Activated CD8-positive, alpha-beta T cell treated with anti-CD3 and anti-CD28 coated beads, Interleukin-2, amount 10 ng/mL, durations not matched to agents 7 days and 5 days (primary cell): ENCODE measurements around the gene GLRB. TPM values are rescaled to one million over a fixed set of nuclear protein-coding genes. Genes with fewer than 3 reads are reported as not detected.

ENCODE experiments used
- ATAC-seq: fragments of 150-1000 bp; cut with Tn5 transposase; one replicate; pipeline ENCODE4 v1.10.0; 2021; ENCODE audit warnings: moderate library complexity
- CTCF ChIA-PET: fragments of 350-600 bp; sonication (Branson Sonifier 250); formaldehyde crosslinking; loops from one replicate; lab custom pipeline; 2021; ENCODE audit warnings: antibody characterized with exemption; lab: Charles Lee
- POLR2A ChIA-PET: fragments of 350-600 bp; sonication (Branson Sonifier 250); formaldehyde crosslinking; loops from one replicate; lab custom pipeline; 2021; ENCODE audit warnings: antibody characterized with exemption; lab: Charles Lee
- DNase-seq: peaks from one replicate; pipeline ENCODE4 v3.0.0-alpha.2; 2020
- H3K27ac Mint-ChIP-seq: one replicate; pipeline ENCODE4 v1.8.0; 2021; ENCODE audit warnings: mild to moderate bottlenecking, mixed read lengths
- H3K27me3 Mint-ChIP-seq: one replicate; pipeline ENCODE4 v1.8.0; 2021; ENCODE audit warnings: low read depth, mixed read lengths
- H3K36me3 Mint-ChIP-seq: one replicate; pipeline ENCODE4 v1.8.0; 2021; ENCODE audit warnings: low read depth, mixed read lengths
- H3K4me1 Mint-ChIP-seq: one replicate; pipeline ENCODE4 v1.8.0; 2021; ENCODE audit warnings: low read depth, mixed read lengths
- H3K4me3 Mint-ChIP-seq: one replicate; pipeline ENCODE4 v1.8.0; 2021; ENCODE audit warnings: mild to moderate bottlenecking, mixed read lengths
- H3K9me3 Mint-ChIP-seq: one replicate; pipeline ENCODE4 v1.8.0; 2022; ENCODE audit warnings: mixed read lengths; ENCODE audit not compliant: insufficient read depth
- total RNA-seq, 2 experiments: library from RNA; stranded (reverse); gene quantifications; one replicate each; pipeline ENCODE4 v1.2.3, GENCODE V29; 2021

GLRB gene
- total RNA-seq, 2 experiments from 2014 or later = not detected

DNA sequence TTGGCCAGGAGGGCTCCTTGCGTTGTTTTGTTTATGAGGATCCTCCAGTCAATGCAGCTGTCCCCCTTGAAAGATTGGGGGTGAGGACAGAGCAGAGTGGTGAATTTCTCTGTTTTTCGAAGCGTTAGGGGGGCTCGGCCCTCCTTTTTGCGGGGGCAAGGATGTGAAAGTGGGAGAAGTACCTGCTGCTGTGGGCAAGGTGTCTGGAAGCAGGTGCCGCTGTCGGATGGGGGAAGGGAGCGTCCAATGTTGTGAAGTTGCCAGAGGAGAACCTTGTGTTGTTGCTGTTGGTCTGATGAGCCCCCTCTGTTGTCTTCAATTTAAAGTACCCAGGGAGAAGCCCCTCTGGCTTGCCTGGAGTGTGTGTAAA, 613 bp downstream of the GLRB start:
- Mint-ChIP-seq H3K36me3 (no peaks in the 10 kb centered on the region), H3K27me3 (peaks cover 9% of the 10 kb centered on the region), H3K9me3 (no peaks in the 10 kb centered on the region), H3K4me1 (no peaks in the 10 kb centered on the region), H3K27ac (no peak overlapping the region), H3K4me3 (no peak overlapping the region)
- DNase-seq (no peak), ATAC-seq (no peak)
- CTCF ChIA-PET = no interaction called here
- POLR2A ChIA-PET = no interaction called here

DNA sequence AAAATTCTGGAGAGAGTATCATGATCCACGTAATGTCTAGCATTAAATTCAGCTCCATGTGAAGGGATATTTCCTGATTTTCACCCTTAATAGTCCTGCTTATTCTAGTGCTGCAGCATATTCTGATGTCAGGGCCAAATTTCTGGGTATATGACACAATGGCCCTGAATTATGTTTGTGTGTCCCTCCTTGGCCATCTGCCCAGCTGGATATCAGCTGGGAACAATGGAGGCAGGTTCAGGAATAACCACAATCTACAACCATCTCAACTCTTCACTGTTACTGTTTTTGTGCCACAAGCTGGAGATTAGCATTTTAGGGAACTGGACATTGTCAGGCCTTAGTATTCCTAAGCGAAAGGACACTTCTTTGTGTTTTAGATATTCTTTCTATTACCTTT, 3.5 kb downstream of the GLRB start:
- DNase-seq = no peak

DNA sequence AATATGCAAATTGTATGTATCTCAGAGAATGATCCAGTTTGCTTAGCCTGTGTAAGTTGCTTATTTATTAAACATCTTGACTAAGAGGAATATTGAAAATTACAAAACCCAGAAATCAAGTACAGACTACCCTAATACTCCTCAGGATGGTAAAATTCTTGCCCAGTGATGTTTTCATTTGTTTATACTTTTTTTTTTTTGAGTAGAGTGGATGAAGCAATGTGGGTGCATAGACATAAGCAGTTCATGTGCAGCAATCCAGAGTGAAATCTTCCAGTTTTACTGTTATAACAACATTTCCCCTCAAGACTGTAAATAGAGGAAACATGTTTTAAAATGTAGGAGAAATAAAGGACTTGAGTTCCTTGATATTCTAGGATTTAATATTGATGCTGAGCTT, 4.7 kb downstream of the GLRB start:
- Mint-ChIP-seq H3K9me3 (no peaks in the 10 kb centered on the region), H3K4me3 (no peak overlapping the region), H3K27me3 (peaks cover 9% of the 10 kb centered on the region), H3K27ac (no peak overlapping the region), H3K36me3 (no peaks in the 10 kb centered on the region), H3K4me1 (no peaks in the 10 kb centered on the region)
- ChIA-PET CTCF (no interaction called here), POLR2A (no interaction called here)
- DNase-seq (no peak), ATAC-seq (no peak)

More for the DNA sequence above, 3.5 kb downstream of the GLRB start:
- no peak for ATAC-seq
- Mint-ChIP-seq H3K36me3 (no peaks in the 10 kb centered on the region), H3K27me3 (peaks cover 9% of the 10 kb centered on the region), H3K4me3 (no peak overlapping the region), H3K4me1 (no peaks in the 10 kb centered on the region), H3K27ac (no peak overlapping the region), H3K9me3 (no peaks in the 10 kb centered on the region)
- CTCF ChIA-PET = no interaction called here
- POLR2A ChIA-PET = no interaction called here

DNA sequence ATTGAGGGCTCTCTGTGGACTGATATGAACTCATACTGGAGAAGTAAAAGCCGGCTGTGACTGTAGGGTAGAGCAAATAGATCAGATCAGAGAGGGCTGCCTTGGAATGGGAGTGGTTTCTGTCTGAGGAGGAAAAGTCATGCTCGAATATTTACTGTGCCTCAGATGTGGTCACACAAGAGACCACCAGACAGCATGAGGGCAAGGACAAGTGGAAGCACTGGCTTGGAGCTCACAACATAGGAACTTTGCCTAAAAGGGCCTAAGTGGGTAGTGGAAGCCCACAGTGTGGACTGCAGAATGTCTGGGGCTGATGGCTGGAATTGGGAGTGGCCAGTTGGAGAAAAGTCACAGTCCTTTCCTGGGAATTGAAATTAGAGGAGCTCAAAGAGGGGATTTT, 19.8 kb downstream of the GLRB start:
- Mint-ChIP-seq H3K9me3 (peaks cover 3% of the 10 kb centered on the region), H3K4me3 (no peak overlapping the region), H3K4me1 (no peaks in the 10 kb centered on the region), H3K36me3 (no peaks in the 10 kb centered on the region), H3K27ac (no peak overlapping the region), H3K27me3 (no peaks in the 10 kb centered on the region)
- ATAC-seq (no peak), DNase-seq (no peak)
- ChIA-PET POLR2A (no interaction called here), CTCF (interaction anchor here (0.6 kb wide), 1 partner anchor 210 kb away, joined by 3 read pairs; no protein-coding TSS in a partner anchor)

DNA sequence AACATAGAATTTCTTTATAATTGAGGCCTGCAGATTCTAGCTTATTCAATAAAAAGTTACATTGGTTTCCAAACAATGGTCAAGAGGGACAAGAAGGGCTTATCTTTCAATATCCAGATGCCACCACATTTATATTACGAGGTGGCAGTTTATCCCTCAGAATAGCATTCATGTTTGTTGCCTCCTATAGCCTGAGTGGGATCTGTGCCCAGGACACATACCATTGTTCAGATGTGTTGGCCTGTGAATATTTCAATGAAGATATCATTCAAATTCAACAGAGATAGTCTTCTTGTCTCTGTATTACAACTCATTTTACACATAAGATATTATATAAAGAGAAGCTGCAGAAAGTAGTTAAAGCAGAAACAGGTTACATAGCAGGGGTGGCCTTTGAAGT, 20.5 kb downstream of the GLRB start:
- Mint-ChIP-seq H3K27ac (no peak overlapping the region), H3K4me3 (no peak overlapping the region), H3K36me3 (no peaks in the 10 kb centered on the region), H3K4me1 (no peaks in the 10 kb centered on the region), H3K9me3 (peaks cover 3% of the 10 kb centered on the region), H3K27me3 (no peaks in the 10 kb centered on the region)
- DNase-seq (no peak), ATAC-seq (no peak)
- ChIA-PET POLR2A (no interaction called here), CTCF (no interaction called here)

DNA sequence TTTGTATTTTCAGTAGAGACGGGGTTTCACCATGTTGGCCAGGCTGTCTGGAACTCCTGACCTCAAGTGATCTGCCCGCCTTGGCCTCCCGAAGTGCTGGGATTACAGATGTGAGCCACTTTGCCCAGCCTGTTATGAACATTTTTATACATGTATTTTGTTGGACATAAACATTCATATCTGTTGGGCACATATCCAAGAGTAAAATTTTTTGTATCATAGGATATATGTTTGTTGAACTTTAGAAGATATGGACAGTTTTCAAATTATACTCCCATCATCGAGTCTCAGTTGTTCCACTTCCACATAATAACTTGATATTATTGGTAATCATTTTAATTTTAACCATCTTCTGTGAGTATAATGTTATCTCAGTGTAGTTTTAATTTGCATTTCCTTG, 23.6 kb downstream of the GLRB start:
- no peak for DNase-seq
- Mint-ChIP-seq H3K4me3 (no peak overlapping the region), H3K27me3 (no peaks in the 10 kb centered on the region), H3K4me1 (no peaks in the 10 kb centered on the region), H3K27ac (no peak overlapping the region), H3K36me3 (no peaks in the 10 kb centered on the region), H3K9me3 (peaks cover 3% of the 10 kb centered on the region)
- ATAC-seq = no peak
- ChIA-PET CTCF (no interaction called here), POLR2A (no interaction called here)

DNA sequence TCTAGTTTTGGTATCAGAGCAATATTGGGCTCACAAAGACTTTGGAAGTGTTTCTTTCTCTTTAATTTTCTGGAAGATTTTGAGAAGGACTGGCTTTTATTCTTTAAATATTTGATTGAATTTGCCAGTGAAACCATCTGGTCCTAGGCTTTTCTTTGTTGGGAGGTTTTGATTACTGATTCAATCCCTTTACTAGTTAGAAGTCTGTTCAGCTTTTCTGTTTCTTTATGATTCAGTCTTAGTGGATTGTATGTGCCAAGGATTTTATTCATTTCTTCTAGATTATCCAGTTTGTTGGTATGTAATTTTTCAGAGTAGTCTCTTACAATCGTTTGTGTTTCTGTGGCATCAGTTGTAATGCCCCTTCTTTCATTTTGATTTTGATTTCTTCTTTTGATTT, 28.6 kb downstream of the GLRB start:
- H3K9me3 Mint-ChIP-seq = no peaks in the 10 kb centered on the region
- H3K4me1 Mint-ChIP-seq = no peaks in the 10 kb centered on the region
- no peak for DNase-seq
- ChIA-PET CTCF (no interaction called here), POLR2A (no interaction called here)
- H3K4me3 Mint-ChIP-seq = no peak overlapping the region
- no peaks in the 10 kb centered on the region for H3K36me3 Mint-ChIP-seq
- H3K27me3 Mint-ChIP-seq = no peaks in the 10 kb centered on the region
- ATAC-seq = no peak
- H3K27ac Mint-ChIP-seq = no peak overlapping the region

DNA sequence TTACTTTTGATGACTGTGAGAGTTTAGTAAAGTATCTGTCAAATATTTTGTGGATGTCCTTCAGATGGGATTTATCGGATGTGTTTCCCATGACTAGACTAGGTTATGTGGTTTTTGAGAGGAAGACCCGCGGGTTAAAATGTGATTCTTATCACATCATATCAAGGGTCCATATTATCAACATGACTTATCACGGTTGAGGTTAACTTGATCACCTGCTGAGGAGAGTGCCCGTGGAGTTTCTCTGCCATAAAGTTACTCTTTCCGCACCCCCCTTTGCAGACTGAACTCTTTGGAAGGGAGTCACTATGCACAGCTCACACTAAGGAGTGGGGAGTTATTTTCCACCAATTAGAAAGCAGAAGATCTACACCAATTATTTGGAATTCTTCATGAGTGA, 38.7 kb downstream of the GLRB start:
- ATAC-seq = no peak

DNA sequence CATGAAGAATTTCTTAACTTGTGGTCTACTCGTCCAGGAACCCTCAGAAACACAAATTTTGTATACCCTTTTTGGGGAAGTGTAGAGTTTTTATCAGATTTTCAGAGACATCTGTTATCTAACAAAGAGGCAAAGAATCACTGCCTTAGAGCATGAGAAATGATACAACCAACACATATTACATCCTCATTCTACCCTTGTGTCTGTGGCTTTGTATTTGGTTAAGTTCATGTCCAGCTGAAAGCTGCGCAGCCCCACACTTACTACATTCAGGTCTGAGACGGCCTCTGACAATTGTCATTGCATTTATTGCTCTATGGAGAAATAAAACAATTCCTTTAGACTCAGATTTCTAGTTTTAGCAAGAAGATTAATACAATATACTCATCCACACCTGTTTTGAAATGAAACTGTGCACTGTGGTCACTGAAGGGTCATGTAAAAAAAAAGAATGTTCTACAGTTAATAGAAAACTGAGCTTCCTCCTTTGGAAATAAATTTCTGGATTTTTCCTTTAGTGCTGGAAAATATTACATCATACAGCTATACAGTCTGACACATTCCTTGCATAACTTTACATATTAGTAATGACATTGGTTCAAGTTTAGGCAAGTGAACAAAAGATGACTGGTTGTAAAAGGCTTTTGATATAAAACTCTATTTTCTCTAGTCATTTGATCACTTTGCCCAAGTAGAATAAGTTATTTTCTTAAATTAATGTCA, 39.8 kb downstream of the GLRB start:
- CTCF ChIA-PET = no interaction called here
- no peak overlapping the region for H3K27ac Mint-ChIP-seq
- POLR2A ChIA-PET = no interaction called here

More for the DNA sequence above, 38.7 kb downstream of the GLRB start:
- POLR2A ChIA-PET = no interaction called here
- no peak for DNase-seq
- H3K36me3 Mint-ChIP-seq = no peaks in the 10 kb centered on the region
- H3K27me3 Mint-ChIP-seq = no peaks in the 10 kb centered on the region
- no peak overlapping the region for H3K27ac Mint-ChIP-seq
- no peaks in the 10 kb centered on the region for H3K4me1 Mint-ChIP-seq
- no peaks in the 10 kb centered on the region for H3K9me3 Mint-ChIP-seq
- CTCF ChIA-PET = no interaction called here
- H3K4me3 Mint-ChIP-seq = no peak overlapping the region

DNA sequence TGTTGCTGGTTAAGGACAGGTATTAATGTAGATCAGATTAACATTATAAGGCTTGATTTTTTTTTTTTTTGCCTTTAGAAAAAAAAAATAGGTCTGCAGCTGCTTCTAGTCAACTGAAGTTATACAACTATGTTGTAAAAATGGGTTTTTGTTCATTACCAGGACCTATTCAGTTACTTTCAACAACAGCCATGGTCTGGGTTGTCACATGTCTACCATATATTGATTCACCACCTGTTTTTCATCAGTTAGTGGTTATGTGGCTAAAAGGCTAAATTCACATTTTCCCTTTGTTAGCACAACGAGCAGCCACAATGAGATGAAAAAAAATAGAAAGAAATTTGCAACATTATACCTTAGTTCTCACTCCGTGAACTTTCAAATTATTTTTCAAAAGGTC, 45.5 kb downstream of the GLRB start:
- ChIA-PET CTCF (no interaction called here), POLR2A (no interaction called here)
- DNase-seq = no peak
- Mint-ChIP-seq H3K36me3 (no peaks in the 10 kb centered on the region), H3K4me1 (no peaks in the 10 kb centered on the region), H3K9me3 (no peaks in the 10 kb centered on the region), H3K27me3 (no peaks in the 10 kb centered on the region), H3K4me3 (no peak overlapping the region), H3K27ac (no peak overlapping the region)
- no peak for ATAC-seq

More for the DNA sequence above, 39.8 kb downstream of the GLRB start:
- Mint-ChIP-seq H3K27me3 (no peaks in the 10 kb centered on the region), H3K36me3 (no peaks in the 10 kb centered on the region), H3K4me3 (no peak overlapping the region), H3K4me1 (no peaks in the 10 kb centered on the region), H3K9me3 (no peaks in the 10 kb centered on the region)
- no peak for ATAC-seq
- no peak for DNase-seq

DNA sequence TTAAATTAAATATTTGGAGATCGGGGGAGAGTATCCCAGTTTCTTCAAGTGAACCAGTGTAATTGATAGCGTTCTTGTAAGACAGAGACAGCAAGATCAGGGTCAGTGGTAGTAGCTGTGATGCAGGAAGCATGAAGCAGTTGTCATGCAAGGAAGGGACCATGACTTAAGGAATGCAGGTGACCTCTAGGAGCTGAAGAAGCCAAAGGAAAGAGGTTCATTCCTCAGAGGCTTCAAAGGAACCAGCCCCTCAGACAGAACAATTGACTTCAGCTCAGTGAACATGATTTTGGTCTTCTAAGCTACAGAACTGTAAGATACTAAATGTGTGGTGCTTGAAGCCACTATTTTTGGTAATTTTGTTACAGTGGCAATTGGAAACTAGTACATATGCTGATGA, 51.6 kb downstream of the GLRB start:
- H3K36me3 Mint-ChIP-seq = no peaks in the 10 kb centered on the region
- H3K27me3 Mint-ChIP-seq = no peaks in the 10 kb centered on the region
- DNase-seq (no peak), ATAC-seq (no peak)
- no peaks in the 10 kb centered on the region for H3K4me1 Mint-ChIP-seq
- H3K4me3 Mint-ChIP-seq = no peak overlapping the region
- POLR2A ChIA-PET = no interaction called here
- H3K27ac Mint-ChIP-seq = no peak overlapping the region
- H3K9me3 Mint-ChIP-seq = no peaks in the 10 kb centered on the region
- CTCF ChIA-PET = no interaction called here

DNA sequence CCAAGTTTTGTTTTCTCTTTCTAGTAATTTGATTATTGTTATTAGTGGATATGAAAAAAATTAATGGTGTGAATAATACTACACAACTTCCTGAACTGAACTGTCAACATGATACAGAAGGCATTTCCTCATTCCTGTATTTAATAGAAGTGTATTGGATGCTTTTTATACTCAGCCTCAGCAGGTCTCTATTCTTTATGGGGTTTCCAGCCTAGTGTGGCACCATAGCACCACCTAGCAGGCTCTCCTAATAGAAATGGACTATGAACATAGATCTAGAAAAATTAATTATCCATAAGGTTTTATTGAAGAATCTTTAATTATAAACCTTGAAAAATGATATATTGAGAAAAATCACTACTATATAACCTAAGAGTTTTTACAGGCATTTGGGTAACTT, 52.4 kb downstream of the GLRB start:
- no peak overlapping the region for H3K27ac Mint-ChIP-seq
- no peaks in the 10 kb centered on the region for H3K9me3 Mint-ChIP-seq
- CTCF ChIA-PET = no interaction called here
- no peaks in the 10 kb centered on the region for H3K27me3 Mint-ChIP-seq
- no peaks in the 10 kb centered on the region for H3K4me1 Mint-ChIP-seq
- POLR2A ChIA-PET = no interaction called here
- ATAC-seq (no peak), DNase-seq (no peak)
- no peak overlapping the region for H3K4me3 Mint-ChIP-seq
- H3K36me3 Mint-ChIP-seq = no peaks in the 10 kb centered on the region

DNA sequence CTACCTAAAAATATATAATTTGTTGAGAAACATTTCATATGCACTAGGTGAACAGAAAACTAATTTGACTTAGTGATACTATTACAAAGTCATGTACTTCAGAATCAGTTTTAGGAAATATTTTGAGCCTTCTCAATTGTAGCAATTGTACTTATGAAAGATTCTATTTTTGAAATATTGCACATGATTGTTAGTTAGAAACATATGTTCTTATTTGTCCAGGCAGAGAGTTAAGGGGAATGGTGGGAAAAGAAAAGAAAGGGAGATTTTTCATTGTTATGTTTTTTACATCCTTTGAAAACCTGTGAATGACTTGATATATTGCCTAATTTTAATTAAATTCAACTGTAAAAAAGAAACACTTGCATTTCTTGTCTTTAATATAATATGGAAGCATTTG, 66.0 kb downstream of the GLRB start:
- DNase-seq = no peak
- no peaks in the 10 kb centered on the region for H3K27me3 Mint-ChIP-seq
- no peaks in the 10 kb centered on the region for H3K4me1 Mint-ChIP-seq
- H3K27ac Mint-ChIP-seq = no peak overlapping the region
- peaks cover 7% of the 10 kb centered on the region for H3K9me3 Mint-ChIP-seq
- POLR2A ChIA-PET = no interaction called here
- CTCF ChIA-PET = no interaction called here
- no peaks in the 10 kb centered on the region for H3K36me3 Mint-ChIP-seq
- no peak overlapping the region for H3K4me3 Mint-ChIP-seq
- no peak for ATAC-seq
